Activated T-helper 1 cell treated with Interleukin-2 at 50 U/mL for 16 hours (primary cell): Measurements from ENCODE around the gene DYRK1A.
"Not testable (repeated sequence)": the region's sequence is repeated elsewhere in the genome, so short reads cannot be mapped to it uniquely, and the experiment has no call there.

Experiments
- DNase-seq: peaks from one replicate; pipeline ENCODE4 v3.0.0-alpha.2; 2020; ENCODE audit warnings: low read depth

The DYRK1A gene

DNA sequence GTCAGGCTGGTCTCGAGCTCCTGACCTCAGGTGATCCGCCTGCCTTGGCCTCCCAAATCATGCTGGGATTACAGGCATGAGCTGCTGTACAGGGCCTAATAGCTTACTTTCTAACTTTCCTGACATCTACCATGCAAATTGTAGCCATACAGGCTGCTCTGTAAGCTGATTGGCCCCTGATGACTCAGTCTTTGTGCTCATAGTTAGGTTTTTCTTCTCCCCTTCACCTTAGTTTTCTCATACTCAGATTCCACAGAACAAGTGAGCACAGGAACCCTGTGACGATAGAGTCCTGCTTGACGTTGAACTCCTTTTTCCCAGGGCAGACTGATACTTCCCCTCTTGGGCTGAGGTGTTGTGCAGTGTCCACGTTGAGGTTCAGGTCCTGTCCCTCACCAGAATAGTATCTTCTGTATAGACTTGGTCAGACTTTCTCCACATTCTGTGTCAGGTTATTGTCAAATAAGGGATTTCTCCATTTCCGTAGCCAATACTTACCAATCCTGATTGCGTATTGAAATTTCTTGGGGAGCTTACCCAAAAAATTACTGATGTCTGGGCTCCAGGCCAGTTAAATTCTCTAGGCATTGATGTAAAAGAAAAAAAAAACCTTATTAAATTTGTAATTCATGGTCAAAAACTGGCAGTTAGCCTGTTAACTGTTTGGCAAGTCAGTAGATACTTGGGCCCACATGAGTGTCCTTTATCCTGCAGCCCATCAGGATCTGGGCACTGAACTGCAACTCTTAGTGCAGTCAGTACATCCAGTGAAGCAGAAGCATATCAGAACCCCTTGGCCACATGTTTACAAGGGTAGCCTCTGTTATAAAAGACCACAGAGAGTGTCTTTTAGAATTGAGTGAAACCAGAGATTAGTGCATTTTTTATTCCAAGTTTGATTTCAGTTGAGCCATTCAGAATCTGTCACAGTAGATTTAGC lies 118.2 kb downstream of the DYRK1A start:
- DNase-seq: no peak

DNA sequence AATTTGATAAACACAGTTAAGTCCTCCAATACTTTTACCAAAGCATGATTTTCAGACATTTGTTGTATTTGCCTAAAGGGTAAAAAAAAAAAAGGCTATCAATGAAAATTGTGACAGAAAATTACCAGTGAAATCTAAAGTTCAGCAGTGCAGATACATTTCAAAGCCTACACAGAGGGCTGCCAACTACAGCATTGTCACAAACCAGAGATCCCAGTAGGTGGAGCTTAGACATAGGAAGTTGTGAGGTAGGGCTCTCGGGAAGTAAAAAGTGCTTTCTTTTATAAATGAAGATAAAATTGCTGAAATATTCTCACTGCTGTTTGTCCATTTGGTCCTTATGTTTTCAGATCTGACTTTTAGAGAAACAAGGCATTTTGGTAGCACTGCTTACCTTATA lies 123.0 kb downstream of the DYRK1A start:
- no peak for DNase-seq

GRCh38 chr21:37490084-37490483 lies 123.5 kb downstream of the DYRK1A start:
- DNase-seq: no peak

GRCh38 chr21:37496972-37497371 lies 130.4 kb downstream of the DYRK1A start:
- DNase-seq: no peak

DNA sequence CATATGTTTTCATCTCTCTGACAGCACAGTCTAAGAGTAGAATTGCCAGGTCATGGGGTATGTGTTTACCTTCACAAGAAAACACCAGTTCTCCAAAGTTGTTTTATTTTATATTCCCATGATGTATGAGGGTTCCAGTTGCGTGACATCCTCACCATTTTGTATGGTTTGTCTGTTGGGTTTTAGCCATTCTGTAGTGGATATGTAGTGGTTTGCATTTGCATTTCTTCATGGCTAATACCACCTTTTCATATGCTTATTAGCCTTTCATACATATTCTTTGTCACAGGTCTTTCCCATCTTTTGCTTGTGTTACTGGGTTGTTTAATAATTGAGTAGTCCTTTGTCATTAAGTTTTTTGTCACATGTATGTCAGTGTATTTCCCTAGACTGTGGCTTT lies 132.1 kb downstream of the DYRK1A start:
- no peak for DNase-seq

DNA sequence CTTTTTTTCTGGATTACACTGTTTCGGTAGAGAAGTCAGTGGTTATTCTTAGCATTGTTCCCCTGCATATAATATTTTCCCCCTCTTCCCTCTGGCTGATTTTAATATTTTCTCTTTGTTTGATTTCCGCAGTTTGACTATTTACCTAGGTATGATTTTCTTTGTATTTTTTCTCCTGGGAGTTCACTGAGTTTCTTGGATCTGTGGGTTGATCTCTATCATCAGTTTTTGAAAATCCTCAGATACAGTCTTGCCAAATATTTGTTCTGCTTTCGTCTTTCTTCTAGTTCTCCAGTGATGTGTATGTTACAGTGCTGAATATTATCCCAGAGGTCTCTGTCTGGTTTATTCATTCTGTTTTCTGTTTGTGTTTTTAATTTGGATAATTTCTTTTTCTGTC lies 136.4 kb downstream of the DYRK1A start:
- no peak for DNase-seq

DNA sequence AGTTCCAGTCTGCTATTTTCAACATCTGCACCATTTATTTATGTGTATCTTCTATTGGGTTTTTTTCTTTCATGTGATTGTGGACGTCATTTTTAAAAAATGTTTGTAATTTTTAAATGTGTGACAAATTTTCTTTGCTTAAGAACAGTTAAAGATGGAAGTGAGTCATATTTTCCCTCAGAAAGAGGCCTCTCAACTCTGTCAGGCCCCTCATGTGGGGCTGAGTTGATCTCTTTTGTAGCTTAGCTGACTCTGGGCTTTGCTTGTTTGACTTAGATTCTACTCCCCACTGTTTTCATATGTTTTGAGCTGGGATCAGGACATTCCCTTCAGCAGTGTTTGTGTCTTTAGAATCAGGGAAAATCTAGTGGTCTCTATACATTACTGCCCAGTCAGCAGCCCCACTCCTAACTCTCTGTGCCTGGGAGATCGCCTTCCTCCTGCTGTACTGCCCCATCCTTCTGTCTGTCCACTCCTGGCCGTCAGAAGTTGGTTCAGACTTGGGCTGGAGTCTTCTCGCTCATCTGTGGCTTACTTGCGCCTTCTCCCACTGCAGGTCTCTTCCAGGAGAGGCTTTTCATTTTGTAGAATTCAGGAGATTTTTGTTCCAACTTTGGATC lies 137.4 kb downstream of the DYRK1A start:
- DNase-seq: no peak

GRCh38 chr21:37505963-37506362 lies 139.4 kb downstream of the DYRK1A start:
- no peak for DNase-seq

DNA sequence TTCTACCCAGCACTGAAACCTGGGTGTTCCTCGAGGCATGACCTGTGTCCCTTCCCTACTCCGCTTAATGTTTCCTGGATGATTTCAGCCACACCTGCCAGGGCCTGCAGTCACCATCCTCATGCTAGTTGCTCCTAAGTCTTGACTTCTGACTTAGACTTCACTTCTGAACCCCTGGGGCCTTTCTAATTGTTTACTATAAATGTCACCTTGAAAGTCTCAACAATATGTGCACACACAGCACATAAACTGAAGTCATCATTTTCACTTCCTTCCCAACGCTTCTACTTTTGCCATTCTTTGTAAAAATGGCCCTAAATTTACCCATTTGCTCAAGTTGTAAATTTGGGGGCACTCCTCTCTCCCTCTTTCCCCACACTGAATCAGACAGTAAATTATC lies 141.1 kb downstream of the DYRK1A start:
- DNase-seq: no peak

DNA sequence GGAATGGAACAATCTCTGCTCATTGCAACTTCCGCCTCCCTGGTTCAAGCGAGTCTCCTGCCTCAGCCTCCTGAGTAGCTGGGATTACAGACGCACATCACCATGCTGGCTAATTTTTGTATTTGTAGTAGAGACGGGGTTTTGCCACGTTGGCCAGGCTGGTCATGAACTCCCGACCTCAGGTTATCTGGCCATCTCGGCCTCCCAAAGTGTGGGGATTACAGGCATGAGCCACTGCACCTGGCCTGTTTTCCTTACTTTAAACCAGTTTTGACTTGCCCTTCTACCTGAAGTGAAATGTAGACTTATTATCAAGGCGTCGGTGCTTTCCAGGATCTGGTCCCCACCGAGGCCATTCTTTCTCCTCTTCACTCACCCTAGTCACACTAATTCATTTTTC lies 141.8 kb downstream of the DYRK1A start:
- DNase-seq: no peak

DNA sequence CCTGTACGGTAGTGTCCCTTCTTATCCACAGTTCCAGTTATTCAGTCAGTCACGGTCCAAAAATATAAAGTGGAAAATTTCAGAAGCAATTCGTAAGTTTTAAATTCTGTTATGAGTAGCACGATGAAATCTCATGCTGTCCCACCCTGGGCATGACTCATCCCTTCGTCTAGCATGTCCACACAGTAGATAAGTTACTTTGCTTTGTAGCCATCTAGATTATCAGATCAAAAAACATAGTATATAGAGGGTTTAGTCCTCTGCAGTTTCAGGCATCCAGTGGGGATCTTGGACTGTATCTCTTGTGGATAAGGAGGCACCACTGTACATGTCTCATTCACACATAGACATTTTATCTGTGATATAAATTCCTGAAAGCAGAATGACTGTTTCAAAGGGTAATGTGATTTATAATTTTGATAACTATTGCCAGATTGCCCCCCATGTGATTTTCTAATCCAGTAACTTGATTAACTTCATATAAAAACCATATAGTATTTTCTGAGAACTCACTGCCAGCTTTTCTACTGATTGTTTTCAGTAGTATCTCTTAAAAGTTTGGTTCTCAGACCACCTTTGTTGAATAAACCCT lies 143.3 kb downstream of the DYRK1A start:
- DNase-seq: no peak

DNA sequence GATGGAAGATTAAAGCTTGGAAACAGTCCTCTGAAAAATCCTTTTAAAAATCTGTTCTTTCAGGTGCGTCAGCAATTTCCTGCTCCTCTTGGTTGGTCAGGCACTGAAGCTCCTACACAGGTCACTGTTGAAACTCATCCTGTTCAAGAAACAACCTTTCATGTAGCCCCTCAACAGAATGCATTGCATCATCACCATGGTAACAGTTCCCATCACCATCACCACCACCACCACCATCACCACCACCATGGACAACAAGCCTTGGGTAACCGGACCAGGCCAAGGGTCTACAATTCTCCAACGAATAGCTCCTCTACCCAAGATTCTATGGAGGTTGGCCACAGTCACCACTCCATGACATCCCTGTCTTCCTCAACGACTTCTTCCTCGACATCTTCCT lies 145.3 kb downstream of the DYRK1A start:
- no peak for DNase-seq

DNA sequence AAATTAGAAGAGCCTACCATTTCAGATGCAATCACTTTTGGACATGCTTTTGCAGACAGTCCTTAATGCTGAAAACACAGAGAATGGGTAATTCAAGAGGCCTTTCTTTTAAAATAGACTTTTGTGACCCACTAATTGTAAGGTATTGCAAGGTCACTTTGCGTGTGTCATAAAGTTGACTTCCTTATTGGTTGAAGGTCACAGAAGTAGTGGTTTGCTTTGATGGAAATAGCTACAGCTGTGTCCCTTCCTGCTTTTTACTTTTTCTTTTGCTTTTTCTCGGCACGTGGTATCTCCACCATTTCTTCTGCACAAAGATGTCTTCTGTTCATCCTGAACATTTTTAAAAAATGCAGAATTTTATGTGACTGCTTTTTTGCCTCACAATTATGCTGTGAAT lies 146.8 kb downstream of the DYRK1A start:
- no peak for DNase-seq

- no peak for DNase-seq
Observed at GRCh38 chr21:37514038-37514667, 147.6 kb downstream of the DYRK1A start.

- no peak for DNase-seq
Observed at GRCh38 chr21:37516998-37517397, 150.4 kb downstream of the DYRK1A start.

DNA sequence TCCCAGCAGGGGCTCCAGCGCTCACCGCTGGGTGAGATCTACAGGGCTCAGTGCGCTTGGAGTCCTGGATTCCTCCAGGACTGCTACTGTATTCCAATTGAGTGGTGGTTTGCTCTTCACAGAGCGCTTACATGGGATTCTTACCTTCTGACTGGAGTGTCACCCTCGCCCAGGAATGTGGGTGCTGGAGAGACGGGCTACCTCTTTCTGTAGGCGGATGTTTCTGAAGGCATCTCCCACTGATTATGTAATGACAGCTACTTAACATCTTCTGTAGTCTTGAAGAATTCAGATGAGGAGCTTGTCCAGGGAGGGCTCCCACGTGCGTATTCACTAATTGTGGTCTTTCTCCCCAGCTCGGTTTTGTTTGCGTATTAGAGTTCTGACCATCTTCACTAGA lies 154.2 kb downstream of the DYRK1A start:
- DNase-seq: no peak

- no peak for DNase-seq
Observed at GRCh38 chr21:37521658-37522057, 155.1 kb downstream of the DYRK1A start.

GRCh38 chr21:37522641-37523295 lies 156.2 kb downstream of the DYRK1A start:
- no peak for DNase-seq

GRCh38 chr21:37524944-37525343 lies 158.4 kb downstream of the DYRK1A start:
- DNase-seq: not testable (repeated sequence)

- DNase-seq: no peak
Observed at GRCh38 chr21:37525810-37526209, 159.2 kb downstream of the DYRK1A start.

DNA sequence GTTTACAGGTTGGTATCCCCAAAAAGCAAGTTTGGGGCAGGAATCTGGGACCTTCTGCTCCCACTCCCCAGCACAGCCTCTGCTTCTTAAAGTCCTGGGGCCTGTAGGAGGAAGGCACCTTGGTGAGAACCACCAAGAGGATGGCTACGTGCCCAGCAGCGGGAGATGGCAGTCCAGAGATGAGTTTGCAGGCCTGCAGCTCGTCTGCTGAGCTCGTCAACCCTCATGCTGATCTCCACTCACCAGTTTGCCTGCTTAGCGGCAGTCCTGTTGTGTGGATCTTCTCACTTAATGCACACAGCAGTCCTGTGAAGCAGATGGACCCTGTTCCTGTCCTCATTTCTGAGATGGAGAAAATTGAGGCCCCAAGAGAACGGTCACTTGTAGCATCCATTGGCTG lies 160.5 kb downstream of the DYRK1A start:
- DNase-seq: no peak

DNA sequence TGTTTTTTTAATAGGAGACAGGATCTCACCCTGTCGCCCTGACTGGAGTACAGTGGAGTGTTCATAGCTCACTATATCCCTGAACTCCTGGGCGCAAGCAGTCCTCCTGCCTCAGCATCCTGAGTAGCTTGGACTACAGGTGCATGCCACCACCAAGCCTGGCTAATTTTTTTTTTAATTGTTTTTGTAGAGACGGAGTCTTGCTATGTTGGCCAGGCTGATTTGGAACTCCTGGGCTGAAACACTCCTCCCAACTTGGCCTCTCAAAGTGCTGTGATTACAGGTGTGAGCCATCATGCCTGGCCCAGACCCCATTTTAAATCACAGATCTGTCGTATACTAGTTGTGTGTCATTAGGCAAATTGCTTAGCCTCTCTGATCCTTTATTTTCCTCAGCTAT lies 161.1 kb downstream of the DYRK1A start:
- DNase-seq: no peak
